DND-41 (cell line): ENCODE results near the gene RGL1.

Source experiments
- ATAC-seq: fragments of 200-7000 bp; cut with Tn5 transposase; 3 replicates; pipeline ENCODE4 v1.9.1; 2021; ENCODE audit warnings: low read depth; ENCODE audit not compliant: insufficient read depth
- DNase-seq: peaks from one replicate; pipeline ENCODE4 v3.0.0-alpha.2; 2020
- H2AFZ ChIP-seq: 2 replicates; pipeline ENCODE4 v1.6.0; 2012; ENCODE audit warnings: low read depth, low read length
- H3K27ac ChIP-seq: 2 replicates; pipeline ENCODE4 v1.5.1; 2012; ENCODE audit warnings: low read length, inconsistent platforms
- H3K27me3 ChIP-seq: fragments of 200-600 bp; sonication (generic); 2 replicates; pipeline ENCODE4 v1.6.0; 2012; ENCODE audit warnings: low read length, mild to moderate bottlenecking, inconsistent platforms; ENCODE audit not compliant: insufficient read depth, poor library complexity
- H3K36me3 ChIP-seq: 2 replicates; pipeline ENCODE4 v1.5.1; 2012; ENCODE audit warnings: low read length, inconsistent platforms; ENCODE audit not compliant: insufficient read depth
- H3K4me1 ChIP-seq: 2 replicates; pipeline ENCODE4 v1.5.1; 2012; ENCODE audit warnings: mild to moderate bottlenecking, low read length; ENCODE audit not compliant: insufficient read depth
- H3K4me2 ChIP-seq: 2 replicates; pipeline ENCODE4 v1.6.0; 2012; ENCODE audit warnings: mild to moderate bottlenecking, moderate library complexity, low read length, inconsistent platforms; ENCODE audit not compliant: insufficient read depth
- H3K4me3 ChIP-seq, 2 experiments: fragments of 200-600 bp in 1 of 2; shearing (Covaris generic) in 1 of 2; 2 replicates each; pipeline ENCODE4 v1.5.1; 2012 to 2016; ENCODE audit warnings: inconsistent platforms in 2 of 2, low read length in 2 of 2, mild to moderate bottlenecking in 2 of 2, low read depth in 1 of 2, moderate library complexity in 1 of 2
- H3K79me2 ChIP-seq: 2 replicates; pipeline ENCODE4 v1.6.0; 2012; ENCODE audit warnings: low read length, inconsistent platforms; ENCODE audit not compliant: insufficient read depth
- H3K9ac ChIP-seq: 2 replicates; pipeline ENCODE4 v1.6.0; 2012; ENCODE audit warnings: low read depth, mild to moderate bottlenecking, inconsistent platforms, low read length, moderate library complexity
- H3K9me3 ChIP-seq: 2 replicates; pipeline ENCODE4 v1.5.1; 2012; ENCODE audit warnings: low read length, moderate library complexity, mild to moderate bottlenecking, inconsistent platforms; ENCODE audit not compliant: insufficient read depth, severe bottlenecking
- H4K20me1 ChIP-seq: 2 replicates; pipeline ENCODE4 v1.6.0; 2012; ENCODE audit warnings: low read length; ENCODE audit not compliant: insufficient read depth
- EZH2 ChIP-seq: IDR thresholded peaks from 3 replicates; pipeline ENCODE4 v1.6.1; 2012; ENCODE audit warnings: borderline replicate concordance, low read depth, mild to moderate bottlenecking, moderate library complexity, low read length, inconsistent platforms; ENCODE audit not compliant: severe bottlenecking
- TF ChIP-seq, protein P1 (sequence below): IDR thresholded peaks from 2 replicates; pipeline ENCODE4 v1.5.1; 2012; ENCODE audit warnings: borderline replicate concordance, low read length, moderate library complexity, mild to moderate bottlenecking; ENCODE audit not compliant: poor library complexity, severe bottlenecking; ENCODE audit errors: extremely low read depth

RGL1 gene

DNA sequence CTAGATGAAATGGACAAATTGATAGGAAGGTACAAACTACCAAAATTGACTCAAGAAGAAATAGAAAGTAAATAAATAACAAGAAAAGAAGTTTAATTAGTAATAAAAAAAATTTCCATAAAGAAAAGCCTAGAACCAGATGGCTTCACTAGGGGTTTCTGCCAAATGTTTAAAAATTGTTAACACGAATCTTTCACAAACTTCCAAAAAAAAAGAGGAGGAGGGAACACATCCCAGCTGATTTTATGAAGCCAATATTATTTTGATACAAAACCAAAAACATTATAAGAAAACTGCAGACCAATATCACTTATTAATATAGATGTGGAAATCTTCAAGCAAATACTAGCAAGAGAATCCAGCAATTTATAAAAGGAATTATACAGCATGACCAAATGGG lies 143.1 kb downstream of the RGL1 start:
- Histone ChIP-seq H3K9me3 (no peaks in the 10 kb centered on the region), H3K27me3 (peaks cover 5% of the 10 kb centered on the region), H3K36me3 (no peaks in the 10 kb centered on the region), H3K27ac (no peak overlapping the region), H4K20me1 (no peaks in the 10 kb centered on the region), H3K4me1 (peaks cover 8% of the 10 kb centered on the region), H3K4me3 (no peak overlapping the region), H3K4me2 (no peak overlapping the region), H3K9ac (no peak overlapping the region), H2AFZ (no peak overlapping the region), H3K79me2 (no peaks in the 10 kb centered on the region)
- DNase-seq (no peak), ATAC-seq (no peak)
- no peak for TF ChIP-seq EZH2
- TF ChIP-seq, protein P1, sequence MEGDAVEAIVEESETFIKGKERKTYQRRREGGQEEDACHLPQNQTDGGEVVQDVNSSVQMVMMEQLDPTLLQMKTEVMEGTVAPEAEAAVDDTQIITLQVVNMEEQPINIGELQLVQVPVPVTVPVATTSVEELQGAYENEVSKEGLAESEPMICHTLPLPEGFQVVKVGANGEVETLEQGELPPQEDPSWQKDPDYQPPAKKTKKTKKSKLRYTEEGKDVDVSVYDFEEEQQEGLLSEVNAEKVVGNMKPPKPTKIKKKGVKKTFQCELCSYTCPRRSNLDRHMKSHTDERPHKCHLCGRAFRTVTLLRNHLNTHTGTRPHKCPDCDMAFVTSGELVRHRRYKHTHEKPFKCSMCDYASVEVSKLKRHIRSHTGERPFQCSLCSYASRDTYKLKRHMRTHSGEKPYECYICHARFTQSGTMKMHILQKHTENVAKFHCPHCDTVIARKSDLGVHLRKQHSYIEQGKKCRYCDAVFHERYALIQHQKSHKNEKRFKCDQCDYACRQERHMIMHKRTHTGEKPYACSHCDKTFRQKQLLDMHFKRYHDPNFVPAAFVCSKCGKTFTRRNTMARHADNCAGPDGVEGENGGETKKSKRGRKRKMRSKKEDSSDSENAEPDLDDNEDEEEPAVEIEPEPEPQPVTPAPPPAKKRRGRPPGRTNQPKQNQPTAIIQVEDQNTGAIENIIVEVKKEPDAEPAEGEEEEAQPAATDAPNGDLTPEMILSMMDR: no peak

DNA sequence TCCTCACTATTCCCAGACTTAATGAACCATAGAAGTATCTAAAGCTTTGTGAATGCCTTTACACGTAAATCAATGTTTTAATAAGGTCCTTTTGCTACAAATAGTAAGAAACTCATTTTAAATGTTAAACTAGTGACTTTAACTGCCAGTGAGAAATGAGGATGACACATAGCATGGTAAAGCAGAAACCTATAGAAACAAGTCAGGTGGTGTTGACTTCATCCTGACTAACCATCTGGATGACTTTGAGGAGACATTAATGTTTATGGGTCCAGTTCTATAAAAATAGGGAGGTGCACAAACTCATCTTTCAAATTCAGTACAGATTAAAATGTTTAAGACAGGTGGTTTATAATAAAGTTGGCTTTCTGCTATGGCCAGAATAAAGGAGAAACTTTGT lies 147.2 kb downstream of the RGL1 start:
- TF ChIP-seq, protein P1: no peak
- TF ChIP-seq EZH2: no peak
- H3K9ac ChIP-seq: no peak overlapping the region
- no peak overlapping the region for H3K4me2 ChIP-seq
- H2AFZ ChIP-seq: no peak overlapping the region
- peaks cover 2% of the 10 kb centered on the region for H3K27me3 ChIP-seq
- H3K36me3 ChIP-seq: no peaks in the 10 kb centered on the region
- no peaks in the 10 kb centered on the region for H3K79me2 ChIP-seq
- H3K4me1 ChIP-seq: peaks cover 16% of the 10 kb centered on the region
- DNase-seq (no peak), ATAC-seq (no peak)
- H3K27ac ChIP-seq: no peak overlapping the region
- no peaks in the 10 kb centered on the region for H4K20me1 ChIP-seq
- no peaks in the 10 kb centered on the region for H3K9me3 ChIP-seq
- no peak overlapping the region for H3K4me3 ChIP-seq

DNA sequence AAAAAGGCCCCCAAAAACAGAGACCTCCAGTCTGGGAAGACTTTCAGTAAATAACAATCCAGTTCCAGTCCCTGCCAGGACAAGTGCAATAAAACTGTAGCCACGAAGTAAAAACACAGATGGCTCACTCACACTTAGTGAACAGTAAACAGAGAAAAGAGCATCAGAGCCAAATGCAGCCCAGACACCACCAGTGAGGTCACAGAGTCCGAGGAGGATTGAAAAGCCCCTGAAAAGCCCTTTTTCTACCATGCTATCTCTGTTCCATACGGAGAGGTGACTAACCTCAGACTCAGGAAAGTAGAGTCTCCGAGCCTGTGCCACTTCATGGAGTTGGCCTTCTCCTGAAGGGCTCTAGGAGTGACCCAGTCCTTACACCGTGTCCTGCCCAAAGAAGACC lies 148.1 kb downstream of the RGL1 start:
- DNase-seq: no peak
- no peak overlapping the region for H3K4me3 ChIP-seq
- TF ChIP-seq EZH2: no peak
- TF ChIP-seq, protein P1: no peak
- H3K36me3 ChIP-seq: no peaks in the 10 kb centered on the region
- no peak overlapping the region for H3K9ac ChIP-seq
- no peaks in the 10 kb centered on the region for H3K9me3 ChIP-seq
- H3K4me2 ChIP-seq: no peak overlapping the region
- peaks cover 20% of the 10 kb centered on the region for H3K4me1 ChIP-seq
- H3K79me2 ChIP-seq: no peaks in the 10 kb centered on the region
- H3K27me3 ChIP-seq: peaks cover 2% of the 10 kb centered on the region
- H4K20me1 ChIP-seq: no peaks in the 10 kb centered on the region
- H3K27ac ChIP-seq: no peak overlapping the region
- no peak overlapping the region for H2AFZ ChIP-seq
- ATAC-seq: no peak

DNA sequence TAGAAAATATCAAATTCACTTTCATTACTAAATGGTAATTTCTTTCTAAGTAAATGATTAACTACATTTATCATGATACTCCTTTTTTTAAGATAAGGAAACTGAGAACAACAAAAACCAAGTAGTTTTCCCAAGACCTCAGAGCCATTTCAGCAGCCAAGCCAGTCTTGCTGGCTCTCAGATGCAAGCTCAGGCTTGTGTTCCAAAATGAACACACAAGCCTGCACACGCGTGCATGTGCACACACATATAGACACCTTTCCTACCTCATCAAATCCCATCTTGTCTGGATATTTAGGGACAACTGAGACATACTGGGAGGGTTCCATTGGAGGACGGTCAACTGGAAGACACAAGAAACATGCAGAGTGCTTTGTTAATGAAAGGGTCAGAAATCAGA lies 149.6 kb downstream of the RGL1 start:
- H3K4me1 ChIP-seq: peaks cover 20% of the 10 kb centered on the region
- no peak overlapping the region for H3K4me2 ChIP-seq
- no peak overlapping the region for H2AFZ ChIP-seq
- DNase-seq (no peak), ATAC-seq (no peak)
- no peaks in the 10 kb centered on the region for H4K20me1 ChIP-seq
- no peak overlapping the region for H3K4me3 ChIP-seq
- H3K27ac ChIP-seq: no peak overlapping the region
- no peaks in the 10 kb centered on the region for H3K36me3 ChIP-seq
- peaks cover 2% of the 10 kb centered on the region for H3K27me3 ChIP-seq
- H3K9ac ChIP-seq: no peak overlapping the region
- TF ChIP-seq EZH2: no peak
- TF ChIP-seq, protein P1: no peak
- H3K79me2 ChIP-seq: no peaks in the 10 kb centered on the region
- H3K9me3 ChIP-seq: no peaks in the 10 kb centered on the region
